ENCODE data around the gene INSC.

INSC gene

GRCh38 chr11:15192005-15192556, 77.4 kb downstream of the INSC start:
- DNase-seq: no peak

- DNase-seq: no peak
Measured at GRCh38 chr11:15194671-15195415, 80.1 kb downstream of the INSC start.

- no peak for DNase-seq
Measured at GRCh38 chr11:15195454-15196200, 80.9 kb downstream of the INSC start.

- no peak for DNase-seq
Measured at GRCh38 chr11:15196704-15197103, 82.0 kb downstream of the INSC start.

- no peak for DNase-seq
Measured at GRCh38 chr11:15197696-15198095, 83.0 kb downstream of the INSC start.

- no peak for DNase-seq
Measured at GRCh38 chr11:15198284-15198683, 83.6 kb downstream of the INSC start.

GRCh38 chr11:15199693-15200092, 85.0 kb downstream of the INSC start:
- no peak for DNase-seq

- no peak for DNase-seq
Measured at GRCh38 chr11:15200696-15201095, 86.0 kb downstream of the INSC start.

GRCh38 chr11:15201586-15201985, 86.9 kb downstream of the INSC start:
- no peak for DNase-seq

- DNase-seq: no peak
Measured at GRCh38 chr11:15202626-15203025, 87.9 kb downstream of the INSC start.

GRCh38 chr11:15204711-15205110, 90.0 kb downstream of the INSC start:
- no peak for DNase-seq

- no peak for DNase-seq
Measured at GRCh38 chr11:15206791-15207190, 92.1 kb downstream of the INSC start.

GRCh38 chr11:15208378-15209222, 93.9 kb downstream of the INSC start:
- DNase-seq: peak; percentile 74 to 79

- DNase-seq: no peak
Measured at GRCh38 chr11:15212876-15213275, 98.2 kb downstream of the INSC start.

- no peak for DNase-seq
Measured at GRCh38 chr11:15213471-15214231, 98.9 kb downstream of the INSC start.

- DNase-seq: no peak
Measured at GRCh38 chr11:15215005-15215404, 100.3 kb downstream of the INSC start.

- DNase-seq: no peak
Measured at GRCh38 chr11:15216678-15217077, 102.0 kb downstream of the INSC start.

- no peak for DNase-seq
Measured at GRCh38 chr11:15217416-15217815, 102.7 kb downstream of the INSC start.

GRCh38 chr11:15222777-15223176, 108.1 kb downstream of the INSC start:
- no peak for DNase-seq

- no peak for DNase-seq
Measured at GRCh38 chr11:15223318-15223717, 108.6 kb downstream of the INSC start.

- no peak for DNase-seq
Measured at GRCh38 chr11:15224466-15224865, 109.7 kb downstream of the INSC start.

GRCh38 chr11:15227011-15227410, 112.3 kb downstream of the INSC start:
- DNase-seq: no peak

Data from activated CD4-positive, alpha-beta T cell treated with anti-CD3 and anti-CD28 coated beads, Interleukin-2, amount 50 U/mL, for 48 hours (primary cell).